GM18519 (cell line): ENCODE measurements around the gene NUPR1.
"Not testable (repeated sequence)": the region's sequence is repeated elsewhere in the genome, so short reads cannot be mapped to it uniquely, and the experiment has no call there.

Experiments
- ATAC-seq: cut with Tn5 transposase; IDR thresholded peaks from one replicate; pipeline ENCODE4 v1.9.1; 2021; ENCODE audit warnings: mild to moderate bottlenecking, moderate library complexity; ENCODE audit not compliant: unreplicated experiment, low FRiP score

NUPR1 gene, protein sequence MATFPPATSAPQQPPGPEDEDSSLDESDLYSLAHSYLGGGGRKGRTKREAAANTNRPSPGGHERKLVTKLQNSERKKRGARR

DNA sequence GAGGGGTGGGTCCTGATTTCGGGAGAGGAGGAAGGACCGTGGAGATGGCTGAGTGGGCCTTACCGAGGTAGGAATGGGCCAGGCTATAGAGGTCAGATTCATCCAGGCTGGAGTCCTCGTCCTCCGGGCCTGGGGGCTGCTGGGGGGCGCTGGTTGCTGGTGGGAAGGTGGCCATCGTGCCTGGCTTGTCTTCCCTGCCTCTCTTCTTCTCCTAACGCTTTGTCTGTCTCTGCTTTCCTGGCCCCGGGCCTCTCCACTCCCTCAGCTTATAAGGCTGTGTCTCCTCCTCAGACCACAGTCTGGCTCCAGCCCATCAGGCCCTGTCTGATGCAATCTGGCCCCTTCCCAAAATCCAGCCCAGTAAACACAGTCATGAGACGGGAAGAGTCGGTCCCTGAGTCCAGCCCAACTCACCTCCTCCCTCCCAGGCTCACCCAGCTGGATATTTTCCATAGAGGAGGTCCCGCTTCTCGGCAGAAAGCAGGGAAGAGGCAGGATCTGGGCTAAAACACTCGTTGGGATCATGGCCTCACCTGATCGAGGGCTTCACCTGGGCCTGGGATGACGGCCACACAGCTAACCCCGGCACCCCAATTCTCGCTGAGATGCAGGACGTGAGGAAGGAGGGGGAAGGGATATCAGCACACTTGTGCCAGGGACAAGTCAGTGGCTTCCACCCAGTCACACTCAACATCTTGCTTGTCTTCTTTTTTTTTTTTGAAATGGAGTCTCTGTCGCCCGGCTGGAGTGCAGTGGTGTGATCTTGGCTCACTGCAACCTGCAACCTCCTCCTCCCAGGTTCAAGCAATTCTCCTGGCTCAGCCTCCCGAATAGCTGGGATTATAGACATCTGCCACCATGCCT, at the start of gene NUPR1:
Gene NUPR1 (minus strand): TSS at position 242 of the 864 bp plus-strand sequence. CDS start 67 bp downstream, at position 175.
- no peak for ATAC-seq

DNA sequence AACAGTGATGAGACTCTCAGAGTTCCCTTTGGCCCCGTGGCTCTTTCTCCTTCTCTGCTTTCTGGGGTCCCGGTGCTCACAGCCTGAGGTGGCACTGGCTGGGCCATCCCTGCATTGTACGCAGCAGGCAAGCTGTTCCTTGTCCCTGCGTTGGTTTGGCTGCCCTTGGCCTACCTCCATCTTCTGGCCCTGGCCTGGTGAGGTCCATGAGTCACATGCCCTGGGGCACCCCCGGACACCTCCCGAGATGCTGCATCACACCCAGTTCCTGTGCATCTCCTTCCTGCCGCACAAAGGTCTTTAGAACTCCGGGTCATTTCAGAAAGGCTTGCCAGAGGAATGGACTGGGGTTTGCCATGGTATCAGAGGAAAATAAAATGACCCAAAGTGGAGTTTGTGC, 48.6 kb upstream of the NUPR1 start:
- no peak for ATAC-seq

DNA sequence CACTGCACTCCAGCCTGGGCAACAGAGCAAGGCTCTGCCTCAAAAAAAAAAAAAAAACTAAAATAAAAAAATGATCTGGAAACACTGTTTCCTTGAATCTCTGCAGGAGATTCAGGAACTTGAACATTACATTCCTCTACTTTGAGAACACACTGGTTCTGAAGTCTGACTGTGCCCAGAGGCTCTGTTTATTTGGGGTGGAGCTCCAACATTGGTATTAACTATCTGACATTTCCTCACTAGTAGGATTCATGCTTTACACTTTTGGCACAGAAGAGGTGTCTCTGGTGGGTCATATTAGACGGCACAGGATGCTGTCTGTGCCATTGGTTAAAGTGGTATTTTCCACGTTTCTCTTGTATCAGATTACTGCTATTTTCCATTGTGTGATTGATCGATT, 47.7 kb upstream of the NUPR1 start:
- ATAC-seq: no peak

DNA sequence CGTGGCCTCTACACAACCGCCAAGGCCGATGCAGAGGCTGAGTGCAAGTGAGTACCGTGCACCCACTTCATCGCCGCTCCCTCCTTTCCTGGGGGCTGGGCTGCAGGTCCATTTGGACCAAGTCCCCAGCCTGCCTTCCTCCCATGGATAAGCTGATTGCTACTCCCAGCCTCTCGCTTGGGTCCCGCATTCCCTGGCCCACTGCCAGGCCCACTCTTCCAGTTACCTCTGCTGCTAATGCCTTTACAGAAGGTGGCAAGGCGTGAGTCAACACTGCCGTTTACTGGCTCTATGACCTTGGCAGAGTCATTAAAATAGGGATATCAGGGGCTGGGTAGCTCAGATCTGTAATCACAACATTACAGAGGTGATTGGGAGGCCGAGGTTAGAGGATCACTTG, 46.9 kb upstream of the NUPR1 start:
- ATAC-seq: no peak

DNA sequence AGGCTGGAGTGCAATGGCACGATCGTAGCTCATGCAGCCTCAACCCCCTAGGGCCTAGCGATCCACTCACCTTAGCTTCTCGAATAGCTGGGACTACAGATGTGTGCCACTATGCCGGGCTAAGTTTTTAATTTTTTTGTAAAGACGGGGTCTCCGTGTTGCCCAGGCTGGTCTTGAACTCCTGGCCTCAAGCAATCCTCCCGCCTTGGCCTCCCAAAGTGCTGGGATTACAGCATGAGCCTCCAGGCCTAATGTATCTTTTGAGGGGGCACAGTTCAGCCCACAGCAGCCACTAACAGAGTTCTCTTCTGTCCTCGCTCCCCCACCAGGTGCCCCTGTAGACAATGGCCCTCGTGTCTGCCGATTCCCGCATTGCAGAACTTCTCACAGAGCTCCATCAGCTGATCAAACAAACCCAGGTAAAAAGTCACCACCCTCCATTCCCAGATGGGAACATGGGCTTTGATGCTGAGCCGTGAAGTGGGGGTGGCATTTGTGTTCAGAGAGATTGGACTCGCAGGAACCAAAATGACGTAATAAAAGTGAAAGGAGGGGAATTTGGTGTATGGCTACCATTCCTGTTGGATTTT, 42.0 kb upstream of the NUPR1 start:
- no peak for ATAC-seq

DNA sequence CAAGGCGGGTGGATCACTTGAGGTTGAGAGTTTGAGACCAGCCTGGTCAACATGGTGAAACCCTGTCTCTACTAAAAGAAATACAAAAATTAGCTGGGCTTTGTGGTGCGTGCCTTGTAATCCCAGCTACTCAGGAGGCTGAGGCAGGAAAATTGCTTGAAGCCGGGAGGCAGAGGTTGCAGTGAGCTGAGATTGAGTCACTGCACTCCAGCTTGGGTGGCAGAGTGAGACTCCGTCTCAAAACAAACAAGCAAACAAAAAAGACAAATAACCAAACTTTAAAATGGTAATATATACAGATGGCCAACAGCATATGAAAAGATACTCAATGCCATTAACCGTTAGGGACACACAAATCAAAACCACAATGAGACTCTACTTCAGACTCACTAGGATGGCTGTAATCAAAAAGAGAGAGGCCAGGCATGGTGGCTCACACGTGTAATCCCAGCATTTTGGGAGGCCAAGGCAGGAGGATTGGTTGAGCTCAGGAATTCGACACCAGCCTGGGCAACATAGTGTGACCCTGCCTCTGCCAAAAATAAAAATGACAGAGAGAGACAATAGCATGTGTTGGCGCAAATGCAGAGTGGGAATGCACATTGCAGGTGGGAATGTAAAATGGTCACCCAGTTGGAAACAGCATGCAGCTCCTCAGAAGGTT, 36.8 kb upstream of the NUPR1 start:
- no peak for ATAC-seq

DNA sequence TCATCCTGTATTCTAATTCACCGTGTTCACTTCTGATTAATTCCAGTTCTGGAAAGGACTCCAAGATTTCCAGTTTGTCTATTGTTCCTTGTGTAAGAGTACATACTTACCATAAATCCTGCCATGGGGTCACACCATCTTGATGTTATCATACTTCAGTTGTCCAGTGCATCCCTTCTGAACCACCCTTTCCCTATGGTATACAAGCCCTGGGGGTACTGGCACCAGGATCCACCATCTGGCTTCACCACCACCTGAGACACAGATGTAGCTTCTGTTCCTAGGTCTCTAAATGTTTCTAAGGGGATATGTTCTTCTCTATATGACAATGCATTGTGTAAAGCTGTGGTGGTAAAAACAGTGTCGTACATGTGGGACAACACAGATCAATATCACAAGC, 36.2 kb upstream of the NUPR1 start:
- no peak for ATAC-seq

DNA sequence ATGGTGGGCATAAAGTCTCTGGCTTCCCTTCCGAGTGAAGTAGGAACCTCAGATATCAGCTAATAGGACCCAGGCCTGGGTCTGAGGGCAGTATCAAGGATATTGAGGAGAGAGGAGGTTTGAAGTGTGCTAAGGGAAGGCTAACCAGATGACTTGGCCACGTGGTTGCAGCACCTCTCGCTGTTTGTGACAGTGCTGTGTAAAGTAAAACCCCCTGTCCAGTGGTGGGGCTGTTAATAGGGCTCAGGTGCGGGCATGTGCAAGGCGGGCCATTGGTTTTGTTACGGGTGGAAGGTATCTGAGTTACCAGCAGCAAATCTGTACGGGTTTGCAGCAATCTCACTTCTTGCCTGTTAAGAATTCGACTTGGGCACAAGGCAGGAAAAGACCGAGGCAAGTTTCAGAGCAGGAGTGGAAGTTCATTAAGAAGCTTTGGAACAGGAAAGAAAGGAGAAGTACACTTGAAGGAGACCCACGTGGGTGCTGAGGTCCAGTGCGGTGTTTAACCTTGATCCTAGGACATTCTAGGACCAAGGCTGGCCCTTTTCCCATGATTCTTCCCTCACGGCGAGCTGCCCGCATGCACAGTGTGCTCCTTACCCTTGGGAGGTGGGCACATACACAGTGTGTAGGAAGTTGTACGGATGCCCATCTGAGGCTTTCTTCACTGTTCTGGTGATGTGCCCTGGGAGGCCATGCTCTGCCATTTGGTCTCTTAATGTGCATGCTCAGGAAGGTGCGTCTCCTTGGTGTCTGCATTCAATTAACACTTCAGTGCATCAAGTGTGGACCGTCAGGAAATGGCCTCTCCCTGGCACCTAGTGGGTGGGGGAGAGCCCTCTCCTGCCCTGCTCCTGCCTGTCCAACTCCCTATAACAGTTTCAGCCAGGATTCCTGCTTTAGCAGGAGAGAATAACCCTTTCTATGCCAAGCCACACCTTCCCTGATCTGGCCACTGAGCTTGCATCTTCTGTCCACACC, 35.3 kb upstream of the NUPR1 start:
- ATAC-seq: no peak

DNA sequence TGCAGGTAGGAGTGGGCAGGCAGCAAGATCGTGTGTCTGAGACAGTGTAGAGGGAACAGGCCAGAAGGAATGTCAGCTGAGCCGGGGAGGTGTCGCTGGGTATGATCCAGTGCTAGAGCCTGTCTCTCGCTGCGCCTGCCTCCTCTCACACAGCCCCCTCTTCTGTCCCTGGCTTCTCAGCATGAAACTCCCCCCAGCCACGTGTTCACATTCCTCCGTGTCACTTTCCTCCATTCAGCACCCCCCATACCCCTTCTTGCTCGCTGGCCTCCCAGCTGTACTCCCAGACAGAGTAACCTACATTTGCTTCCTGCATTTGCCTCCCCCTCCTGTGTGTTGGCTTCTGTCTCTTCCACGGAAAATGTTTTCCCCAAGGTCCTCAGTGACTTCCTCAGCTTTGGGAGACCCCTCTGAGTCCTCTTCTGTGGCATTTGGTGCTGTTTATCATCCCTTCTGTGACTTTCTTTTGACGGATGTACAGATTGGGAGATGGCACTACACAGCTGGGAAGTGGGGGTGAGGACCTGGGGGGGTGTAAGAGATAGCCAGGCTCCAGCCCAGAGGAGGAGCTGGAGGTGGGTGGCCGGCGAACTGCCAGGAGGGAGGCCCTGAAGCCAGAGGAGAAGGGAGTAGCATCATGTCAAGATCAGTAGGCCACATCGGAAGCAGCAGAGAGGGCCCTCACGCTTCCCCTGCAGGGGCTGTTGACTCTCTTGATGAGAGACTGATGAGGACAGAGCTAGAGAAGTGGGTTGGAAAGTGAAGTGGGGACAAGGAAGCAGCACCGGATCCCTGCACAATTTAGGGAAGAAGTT, 34.1 kb upstream of the NUPR1 start:
- no peak for ATAC-seq

DNA sequence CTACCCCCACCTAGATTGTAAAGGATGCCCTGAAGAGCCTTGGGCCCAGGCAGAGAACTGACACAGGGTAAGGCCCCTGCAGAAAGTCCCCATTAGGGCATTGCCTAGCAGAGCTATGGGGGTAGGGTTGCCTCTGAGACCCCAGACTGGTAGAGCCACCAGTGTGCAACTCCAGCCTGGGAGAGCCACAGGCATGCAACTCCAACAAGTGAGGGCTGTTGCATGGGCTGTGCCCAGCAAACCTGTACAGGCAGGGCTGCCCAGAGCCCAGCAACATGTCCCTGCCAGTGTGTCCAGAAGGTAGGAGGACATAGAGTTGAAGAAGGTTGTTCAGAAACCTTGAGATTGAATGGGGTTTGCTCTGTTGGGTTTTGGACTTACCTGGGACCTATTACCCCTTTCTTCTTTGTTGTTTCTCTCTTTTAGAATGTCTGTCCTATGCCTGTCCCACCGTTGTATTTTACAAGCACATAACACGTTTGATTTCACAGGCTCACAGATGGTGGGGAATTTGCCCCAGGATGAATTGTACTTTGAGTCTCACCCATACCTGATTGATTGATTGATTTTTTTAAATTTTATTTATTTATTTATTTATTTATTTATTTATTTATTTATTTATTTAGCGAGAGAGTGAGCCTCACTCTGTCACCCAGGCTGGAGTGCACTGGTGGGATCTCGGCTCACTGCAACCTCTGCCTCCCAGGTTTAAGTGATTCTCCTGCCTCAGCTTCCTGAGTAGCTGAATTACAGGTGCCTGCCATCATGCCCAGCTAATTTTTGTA, 31.4 kb upstream of the NUPR1 start:
- ATAC-seq: no peak

DNA sequence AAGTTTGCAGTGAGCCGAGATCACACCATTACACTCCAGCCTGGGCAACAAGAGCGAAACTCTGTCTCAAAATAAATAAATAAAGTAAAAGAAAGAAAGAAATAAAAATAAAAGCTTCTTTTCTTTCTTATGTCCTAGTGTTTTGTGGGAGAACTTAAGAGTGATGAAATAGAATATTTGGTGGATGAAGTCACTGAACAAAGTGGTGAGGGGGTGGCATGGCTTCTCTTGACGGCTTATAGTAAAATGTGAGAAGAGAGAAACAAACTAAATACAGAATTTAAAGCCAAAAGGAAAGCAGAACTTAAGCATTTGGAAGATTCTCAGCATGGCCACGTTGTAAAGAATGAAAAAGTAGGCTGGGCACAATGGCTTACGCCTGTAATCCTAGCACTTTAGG, 30.2 kb upstream of the NUPR1 start:
- ATAC-seq: no peak

DNA sequence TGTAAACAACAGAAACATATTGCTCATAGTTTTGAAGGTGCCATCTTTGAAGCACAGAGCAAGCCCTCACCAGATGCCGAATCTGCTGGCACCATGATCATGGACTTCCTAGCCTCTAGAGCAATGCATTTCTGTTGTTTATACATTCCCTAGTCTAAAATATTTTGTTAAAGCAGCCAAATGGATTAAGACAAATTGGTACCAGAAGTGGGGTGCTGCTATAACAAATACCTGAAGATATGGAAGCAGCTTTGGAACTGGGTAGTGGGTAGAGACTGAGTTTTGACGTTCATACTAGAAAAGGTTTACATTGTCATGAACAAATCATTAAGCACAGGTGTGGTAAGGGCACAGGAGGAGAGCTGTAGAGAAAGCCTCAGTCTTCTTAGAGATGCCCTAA, 28.5 kb upstream of the NUPR1 start:
- no peak for ATAC-seq

DNA sequence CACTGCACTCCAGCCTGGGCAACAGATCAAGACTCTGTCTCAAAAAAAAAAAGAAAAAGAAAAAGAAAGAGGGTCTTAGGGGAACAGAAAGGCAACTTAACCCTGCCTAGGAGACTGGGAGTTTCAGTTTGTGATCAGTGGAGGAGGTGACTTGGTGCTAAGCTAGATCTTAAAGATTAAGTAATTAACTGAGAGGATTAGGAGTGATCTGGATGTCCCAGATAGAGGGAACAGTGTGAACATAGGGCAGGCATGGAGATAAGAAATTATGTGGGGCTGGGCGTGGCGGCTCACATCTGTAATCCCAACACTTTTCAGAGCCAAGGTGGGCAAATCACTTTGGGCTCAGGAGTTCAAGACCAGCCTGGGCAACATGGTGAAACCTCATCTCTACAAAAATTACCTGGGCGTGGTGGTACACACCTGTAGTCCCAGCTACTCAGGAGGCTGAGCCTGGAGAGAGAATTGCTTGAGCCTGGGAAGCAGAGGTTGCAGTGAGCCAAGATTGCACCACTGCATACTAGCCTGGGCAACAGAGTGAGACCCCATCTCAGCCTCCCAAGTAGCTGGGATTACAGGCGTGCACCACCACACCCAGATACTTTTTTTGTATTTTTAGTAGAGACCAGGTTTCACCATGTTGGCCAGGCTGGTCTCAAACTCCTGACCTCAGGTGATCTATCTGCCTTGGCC, 27.6 kb upstream of the NUPR1 start:
- ATAC-seq: not testable (repeated sequence)

DNA sequence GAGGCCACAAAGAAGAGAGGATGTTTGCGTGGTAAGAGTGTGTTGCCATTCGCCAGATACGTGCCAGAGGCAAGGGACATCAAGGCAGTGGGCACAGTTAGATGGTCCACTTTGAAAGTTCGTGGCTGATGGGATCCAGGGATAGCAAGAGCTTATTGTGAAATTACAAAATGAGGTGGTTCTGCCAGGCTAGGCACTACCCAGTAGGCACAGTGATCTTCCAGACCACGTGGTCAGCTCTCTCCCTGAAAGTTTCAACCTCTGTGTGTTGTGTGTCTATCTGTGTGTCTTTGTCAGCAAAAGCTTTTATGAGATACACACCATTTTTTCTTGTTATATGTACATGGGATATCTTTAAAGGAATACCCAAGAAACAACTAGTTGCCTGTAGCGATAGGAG, 24.4 kb upstream of the NUPR1 start:
- no peak for ATAC-seq

DNA sequence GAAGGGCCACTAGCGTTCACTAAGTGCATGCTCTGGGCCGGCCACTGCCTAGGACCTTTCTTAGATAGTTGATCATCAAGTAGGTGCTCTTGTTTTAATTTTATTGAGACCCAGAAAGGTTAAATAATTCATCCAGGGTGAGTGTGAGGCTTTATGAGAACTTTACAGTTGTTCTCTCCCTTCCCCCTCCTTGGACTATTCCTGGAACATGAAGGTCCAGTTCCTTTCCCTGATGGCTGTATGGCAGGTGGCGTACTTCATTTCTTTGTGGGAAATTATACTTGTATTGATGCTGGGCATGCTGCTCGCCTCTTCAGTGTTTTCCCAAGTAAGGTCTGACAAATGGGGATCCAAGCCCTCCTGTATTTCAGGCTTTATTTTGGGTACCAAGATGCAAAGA, 23.4 kb upstream of the NUPR1 start:
- ATAC-seq: no peak

DNA sequence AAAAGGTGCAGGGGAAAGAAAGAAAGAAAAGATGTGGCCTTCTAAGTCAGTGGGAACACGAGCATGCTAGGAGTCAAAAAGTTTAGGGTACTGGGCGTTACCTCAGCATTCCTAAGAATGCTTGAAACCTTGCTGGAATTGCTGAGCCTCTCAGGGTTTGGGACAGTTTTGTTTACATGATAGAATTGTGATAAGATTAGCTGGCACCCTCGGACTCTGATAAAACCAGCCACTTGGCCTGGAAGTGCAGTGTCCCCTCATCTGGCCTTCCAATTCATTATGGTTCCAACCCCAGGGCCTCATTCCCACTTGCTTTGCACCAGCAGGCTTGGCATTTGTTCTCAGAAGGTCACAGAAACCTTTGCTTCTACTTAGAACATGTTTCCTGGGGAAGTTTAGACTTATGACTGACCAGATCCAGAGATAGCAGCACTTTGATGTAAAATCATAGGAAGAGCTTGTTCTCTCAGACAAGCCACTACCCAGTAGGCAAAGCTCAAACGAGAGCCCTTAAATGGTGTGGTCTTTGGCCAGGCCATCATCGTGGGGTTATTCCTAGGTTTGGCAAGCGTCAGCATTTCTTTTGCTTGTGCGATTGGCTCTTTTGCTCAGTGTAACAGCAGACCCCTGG, 22.9 kb upstream of the NUPR1 start:
- ATAC-seq: no peak

DNA sequence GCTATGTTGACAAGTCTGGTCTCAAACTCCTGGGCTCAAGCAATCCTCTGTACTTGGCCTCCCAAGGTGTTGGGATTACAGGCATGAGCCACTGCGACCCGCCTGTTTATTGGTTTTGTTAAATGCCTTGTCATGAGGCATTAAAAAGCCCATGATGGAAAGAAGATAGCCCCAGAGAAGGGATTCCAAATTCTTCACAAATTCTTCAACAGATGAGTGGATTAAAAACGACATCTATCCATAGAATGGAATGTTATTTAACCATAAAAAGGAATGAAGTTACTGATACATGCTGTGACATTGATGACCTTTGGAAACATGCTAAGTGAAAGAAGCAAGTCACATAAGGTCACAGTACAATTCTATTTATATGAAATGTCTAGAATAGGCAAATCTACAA, 19.7 kb upstream of the NUPR1 start:
- ATAC-seq: no peak

DNA sequence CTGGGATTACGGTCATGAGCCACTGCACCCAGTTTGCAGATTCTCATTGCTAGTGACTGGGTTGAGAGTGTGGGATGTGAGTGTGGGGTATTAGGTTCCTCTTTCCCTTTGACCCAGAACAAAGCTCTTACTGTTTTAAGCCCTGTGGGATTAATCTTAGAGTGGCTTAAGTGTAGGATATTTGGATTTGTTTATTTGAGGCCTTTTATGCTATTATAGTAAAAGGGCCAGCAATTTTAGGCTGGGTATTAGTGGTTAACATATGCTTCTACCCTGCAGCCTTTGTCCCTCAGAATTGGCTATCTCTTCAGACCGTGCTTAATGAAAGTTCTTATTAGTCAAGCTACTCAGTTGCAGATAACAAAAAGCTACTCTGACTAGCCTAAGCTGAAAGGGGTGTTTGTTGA, 18.1 kb upstream of the NUPR1 start:
- ATAC-seq: no peak
